Common myeloid progenitor, CD34-positive (primary cell): ENCODE data around the gene MEGF8.

Experiments
- CTCF ChIA-PET: fragments of 350-600 bp; sonication (Branson Sonifier 250); formaldehyde crosslinking; loops from one replicate; lab custom pipeline; 2021; ENCODE audit warnings: antibody characterized with exemption; lab: Charles Lee
- POLR2A ChIA-PET: fragments of 350-600 bp; sonication (Branson Sonifier 250); formaldehyde crosslinking; loops from one replicate; lab custom pipeline; 2021; ENCODE audit warnings: antibody characterized with exemption; lab: Charles Lee
- DNase-seq, 3 donors: peaks; one replicate each; pipeline versions ENCODE4 v3.0.0 to v3.0.0-alpha.2; 2013
- H3K27ac ChIP-seq, 2 experiments: 1 replicate in 1 of 2; 2 replicates in 1 of 2; pipeline ENCODE4 v1.7.0; 2013; ENCODE audit warnings: inconsistent platforms in 2 of 2, low read length in 2 of 2, mild to moderate bottlenecking in 2 of 2, low read depth in 1 of 2, moderate library complexity in 1 of 2; ENCODE audit not compliant: severe bottlenecking in 2 of 2, insufficient read depth in 1 of 2, poor library complexity in 1 of 2
- H3K27me3 ChIP-seq, 5 experiments: replicated peaks in 2 of 5; 1 replicate in 3 of 5; 2 replicates in 2 of 5; pipeline versions ENCODE4 v1.6.1 to v1.7.0; 2013; ENCODE audit warnings: low read length in 4 of 5, mild to moderate bottlenecking in 2 of 5, moderate library complexity in 2 of 5, inconsistent platforms in 1 of 5; ENCODE audit not compliant: insufficient read depth in 5 of 5, control insufficient read depth in 4 of 5
- H3K36me3 ChIP-seq, 4 experiments: 1 replicate in 2 of 4; 2 replicates in 2 of 4; pipeline versions ENCODE4 v1.6.1 to v1.7.0; 2013; ENCODE audit warnings: low read length in 3 of 4, control low read depth in 1 of 4, mild to moderate bottlenecking in 1 of 4; ENCODE audit not compliant: control insufficient read depth in 4 of 4, insufficient read depth in 4 of 4
- H3K4me1 ChIP-seq, 4 experiments: 1 replicate in 3 of 4; 2 replicates in 1 of 4; pipeline versions ENCODE4 v1.6.1 to v1.7.1; 2013; ENCODE audit warnings: low read length in 3 of 4, mild to moderate bottlenecking in 3 of 4, control low read depth in 1 of 4, inconsistent platforms in 1 of 4, moderate library complexity in 1 of 4; ENCODE audit not compliant: control insufficient read depth in 4 of 4, insufficient read depth in 4 of 4; ENCODE audit errors: control extremely low read depth in 1 of 4
- H3K4me3 ChIP-seq, 7 experiments: 1 replicate in 4 of 7; 2 replicates in 3 of 7; pipeline versions ENCODE4 v1.5.1 to v1.7.0; 2013; ENCODE audit warnings: mild to moderate bottlenecking in 7 of 7, low read length in 6 of 7, moderate library complexity in 6 of 7, inconsistent platforms in 2 of 7, low read depth in 2 of 7, control low read depth in 1 of 7; ENCODE audit not compliant: insufficient read depth in 4 of 7, control insufficient read depth in 1 of 7; ENCODE audit errors: extremely low read depth in 1 of 7
- H3K9me3 ChIP-seq, 5 experiments: 1 replicate in 4 of 5; 2 replicates in 1 of 5; pipeline versions ENCODE4 v1.6.1 to v1.7.1; 2013; ENCODE audit warnings: low read length in 4 of 5, mild to moderate bottlenecking in 2 of 5, inconsistent platforms in 1 of 5, low read depth in 1 of 5, moderate library complexity in 1 of 5; ENCODE audit not compliant: control insufficient read depth in 4 of 5, insufficient read depth in 2 of 5; ENCODE audit errors: control extremely low read depth in 1 of 5
- WGBS: methylation state at CpG from one replicate; pipeline ENCODE4 v1.1.5; 2013; ENCODE audit not compliant: insufficient coverage; 5-methylcytosine and 5-hydroxymethylcytosine counted together

Gene MEGF8

GRCh38 chr19:42424712-42425131 is 99.3 kb downstream of the MEGF8 start:
- Histone ChIP-seq H3K27ac (no peak overlapping the region), H3K4me1 (peaks cover 7 to 34% (median 25%) of the 10 kb centered on the region in 4 experiments), H3K9me3 (no peaks in the 10 kb centered on the region), H3K36me3 (no peaks in the 10 kb centered on the region), H3K4me3 (no peak overlapping the region), H3K27me3 (peaks cover 0 to 7% (median 0%) of the 10 kb centered on the region in 5 experiments)
- ChIA-PET CTCF (interaction anchor here (1.1 to 2.3 kb wide), 2 partner anchors 9 to 16 kb away, joined by 3 to 8 read pairs; no protein-coding TSS in a partner anchor), POLR2A (interaction anchor here (1.4 kb wide), 1 partner anchor 28 kb away, joined by 4 read pairs; no protein-coding TSS in a partner anchor)
- DNase-seq: no peak
- 97% methylated on average over 10 of the region's 13 CpGs for WGBS

- CTCF ChIA-PET: interaction anchor here (0.8 to 1.1 kb wide), 2 partner anchors 9 to 12 kb away, joined by 4 to 6 read pairs; no protein-coding TSS in a partner anchor
- 100% methylated on average over 2 of the region's 3 CpGs for WGBS
These were observed 101.2 kb downstream of the MEGF8 start for GRCh38 chr19:42426643-42427042.

GRCh38 chr19:42427313-42427712 is 101.9 kb downstream of the MEGF8 start, which contains the start of gene LIPE:
Gene LIPE (minus strand): TSS chr19:42427388. CDS start chr19:42427149, 239 bp downstream.
- H3K27ac ChIP-seq: no peak within 1 kb of the TSS
- CTCF ChIA-PET: no interaction called here
- WGBS: 100% methylated on average over 1 of the region's 4 CpGs
- H3K27me3 ChIP-seq: peaks cover 0 to 7% (median 0%) of the 10 kb centered on the region in 5 experiments
- POLR2A ChIA-PET: no interaction called here
- no peak within 1 kb of the TSS for H3K4me3 ChIP-seq
- no peaks in the 10 kb centered on the region for H3K36me3 ChIP-seq
- no peaks in the 10 kb centered on the region for H3K9me3 ChIP-seq
- no peak for DNase-seq
- peaks cover 2 to 19% (median 18%) of the 10 kb centered on the region in 4 experiments for H3K4me1 ChIP-seq

More at GRCh38 chr19:42426643-42427042, 101.2 kb downstream of the MEGF8 start:
- no peak overlapping the region for H3K27ac ChIP-seq
- no peak overlapping the region for H3K4me3 ChIP-seq
- POLR2A ChIA-PET: no interaction called here
- no peaks in the 10 kb centered on the region for H3K9me3 ChIP-seq
- DNase-seq: no peak
- peaks cover 7 to 26% (median 23%) of the 10 kb centered on the region in 4 experiments for H3K4me1 ChIP-seq
- H3K27me3 ChIP-seq: peaks cover 0 to 7% (median 0%) of the 10 kb centered on the region in 5 experiments
- H3K36me3 ChIP-seq: no peaks in the 10 kb centered on the region
